NB4 (cell line): ENCODE measurements around the gene CHEK1.

Experiments used
- DNase-seq: peaks from one replicate; pipeline ENCODE4 v3.0.0; 2010; ENCODE audit warnings: low read depth
- H3K4me3 ChIP-seq: one replicate; pipeline ENCODE4 v1.5.1; 2011; ENCODE audit warnings: mild to moderate bottlenecking, low read depth, low read length, moderate library complexity
- MYC ChIP-seq: IDR thresholded peaks from 2 replicates; pipeline ENCODE4 v1.6.1; 2011; ENCODE audit warnings: low read depth, low read length
- POLR2A ChIP-seq: IDR thresholded peaks from 2 replicates; pipeline ENCODE4 v1.6.1; 2011; ENCODE audit warnings: mild to moderate bottlenecking; ENCODE audit not compliant: insufficient read length; ENCODE audit errors: extremely low read depth
- TF ChIP-seq, protein P1 (sequence below): IDR thresholded peaks from 2 replicates; pipeline ENCODE4 v1.6.1; 2011; ENCODE audit warnings: low read depth, low read length
- TF ChIP-seq, protein P2 (sequence below): IDR thresholded peaks from one replicate; pipeline ENCODE4 v1.5.1; 2012; ENCODE audit warnings: low read depth, low read length

The CHEK1 gene

GRCh38 chr11:125594958-125595357 lies 30.0 kb upstream of the CHEK1 start:
- no peak for DNase-seq
- TF ChIP-seq MYC (no peak), POLR2A (no peak)
- TF ChIP-seq, protein P1, sequence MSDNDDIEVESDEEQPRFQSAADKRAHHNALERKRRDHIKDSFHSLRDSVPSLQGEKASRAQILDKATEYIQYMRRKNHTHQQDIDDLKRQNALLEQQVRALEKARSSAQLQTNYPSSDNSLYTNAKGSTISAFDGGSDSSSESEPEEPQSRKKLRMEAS: no peak
- TF ChIP-seq, protein P2, sequence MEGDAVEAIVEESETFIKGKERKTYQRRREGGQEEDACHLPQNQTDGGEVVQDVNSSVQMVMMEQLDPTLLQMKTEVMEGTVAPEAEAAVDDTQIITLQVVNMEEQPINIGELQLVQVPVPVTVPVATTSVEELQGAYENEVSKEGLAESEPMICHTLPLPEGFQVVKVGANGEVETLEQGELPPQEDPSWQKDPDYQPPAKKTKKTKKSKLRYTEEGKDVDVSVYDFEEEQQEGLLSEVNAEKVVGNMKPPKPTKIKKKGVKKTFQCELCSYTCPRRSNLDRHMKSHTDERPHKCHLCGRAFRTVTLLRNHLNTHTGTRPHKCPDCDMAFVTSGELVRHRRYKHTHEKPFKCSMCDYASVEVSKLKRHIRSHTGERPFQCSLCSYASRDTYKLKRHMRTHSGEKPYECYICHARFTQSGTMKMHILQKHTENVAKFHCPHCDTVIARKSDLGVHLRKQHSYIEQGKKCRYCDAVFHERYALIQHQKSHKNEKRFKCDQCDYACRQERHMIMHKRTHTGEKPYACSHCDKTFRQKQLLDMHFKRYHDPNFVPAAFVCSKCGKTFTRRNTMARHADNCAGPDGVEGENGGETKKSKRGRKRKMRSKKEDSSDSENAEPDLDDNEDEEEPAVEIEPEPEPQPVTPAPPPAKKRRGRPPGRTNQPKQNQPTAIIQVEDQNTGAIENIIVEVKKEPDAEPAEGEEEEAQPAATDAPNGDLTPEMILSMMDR: no peak
- no peak overlapping the region for H3K4me3 ChIP-seq

DNA sequence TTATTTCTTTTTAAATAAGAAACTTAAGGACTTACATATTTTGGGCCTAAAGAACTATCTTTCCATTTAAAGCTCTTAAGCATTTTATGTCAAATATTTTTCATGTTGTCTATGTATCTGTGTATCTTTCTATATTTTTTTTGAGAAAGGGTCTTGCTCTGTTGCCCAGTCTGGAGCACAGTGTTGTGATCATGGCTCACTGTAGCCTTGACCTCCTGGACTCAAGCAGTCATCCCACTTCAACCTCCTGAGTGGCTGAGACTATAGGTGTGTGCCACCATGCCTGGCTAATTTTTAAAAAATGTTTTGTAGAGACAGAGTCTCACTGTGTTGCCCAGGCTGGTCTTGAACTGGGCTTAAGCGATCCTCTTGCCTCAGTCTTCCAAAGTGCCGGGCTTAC lies 24.3 kb upstream of the CHEK1 start:
- TF ChIP-seq, protein P1: no peak
- TF ChIP-seq MYC: no peak
- TF ChIP-seq, protein P2: no peak
- no peak for TF ChIP-seq POLR2A
- no peak for DNase-seq
- no peak overlapping the region for H3K4me3 ChIP-seq

DNA sequence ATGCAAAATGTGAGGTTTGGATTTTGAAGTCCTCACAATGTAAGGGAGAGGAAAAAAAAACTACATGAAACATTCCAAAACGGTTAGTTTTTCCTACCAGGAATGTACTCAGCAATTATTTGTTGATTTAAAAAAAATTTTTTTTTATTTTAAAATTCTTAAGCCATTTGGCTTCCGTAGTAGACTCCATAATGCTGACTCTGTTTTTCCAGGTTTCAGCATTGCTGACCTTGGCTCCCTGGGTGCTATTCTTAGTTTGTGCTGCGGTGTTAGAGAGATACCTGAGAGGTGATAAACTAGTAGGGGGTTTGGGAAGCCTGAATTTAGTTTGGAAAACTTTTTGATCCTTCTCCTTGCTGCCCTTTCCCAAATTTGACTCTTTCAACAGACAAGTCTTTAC lies 21.8 kb upstream of the CHEK1 start:
- TF ChIP-seq POLR2A: no peak
- H3K4me3 ChIP-seq: no peak overlapping the region
- DNase-seq: no peak

DNA sequence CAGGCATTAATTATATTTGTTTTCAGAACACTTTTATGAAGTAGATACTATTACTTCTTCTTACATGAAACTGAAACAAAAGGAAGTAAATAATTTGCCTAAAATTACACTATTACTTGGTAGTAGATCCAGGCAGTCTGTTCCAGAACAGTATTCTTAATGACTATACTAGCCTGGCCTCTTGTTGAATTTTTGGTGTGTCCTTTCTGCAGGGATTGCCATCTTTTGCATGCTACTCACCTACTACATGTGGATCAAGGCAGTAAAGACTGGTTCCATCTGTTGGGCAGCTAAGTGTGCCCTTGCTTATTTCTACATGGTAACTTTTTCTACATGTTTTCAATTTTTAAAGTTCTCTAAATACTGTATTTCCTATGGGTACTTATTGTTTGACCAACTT lies 19.5 kb upstream of the CHEK1 start:
- H3K4me3 ChIP-seq: no peak overlapping the region
- TF ChIP-seq POLR2A: no peak
- no peak for TF ChIP-seq MYC
- TF ChIP-seq, protein P1: no peak
- TF ChIP-seq, protein P2: no peak
- DNase-seq: no peak

- H3K4me3 ChIP-seq: no peak overlapping the region
- DNase-seq: no peak
- TF ChIP-seq MYC (no peak), POLR2A (no peak)
- TF ChIP-seq, protein P2: no peak
Measured at GRCh38 chr11:125609545-125609944, 15.4 kb upstream of the CHEK1 start.

- TF ChIP-seq POLR2A: no peak
- no peak for DNase-seq
- H3K4me3 ChIP-seq: no peak overlapping the region
Measured at GRCh38 chr11:125618383-125618782, 6.6 kb upstream of the CHEK1 start.

- TF ChIP-seq MYC (no peak), POLR2A (no peak)
- TF ChIP-seq, protein P2: no peak
- TF ChIP-seq, protein P1: no peak
- no peak overlapping the region for H3K4me3 ChIP-seq
- DNase-seq: peak; percentile 41
Measured at GRCh38 chr11:125621995-125622394, 3.0 kb upstream of the CHEK1 start.
